ENCODE measurements around the gene RFTN1. TPM values are rescaled to one million over a fixed set of nuclear protein-coding genes. Genes with fewer than 3 reads are reported as not detected.

The RFTN1 gene
- total and polyA plus RNA-seq, 2 experiments from 2014 or later, result 3.3 to 7.2 TPM

GRCh38 chr3:16307832-16308531, 205.5 kb downstream of the RFTN1 start (continued):
- TF ChIP-seq CREB1 (CRISPR knock-in tag; IDR thresholded peaks at IDR 0.05; ENCODE audit: low read depth) (no peak), ZNF462 (CRISPR knock-in tag; IDR thresholded peaks at IDR 0.05) (no peak)

GRCh38 chr3:16305111-16305541, 208.4 kb downstream of the RFTN1 start:
- Histone ChIP-seq H3K9me2 (ENCODE audit: insufficient read depth) (no peaks in the 10 kb centered on the region), H3K4me3 (no peak overlapping the region), H3K79me2 (replicated peaks; ENCODE audit: insufficient read depth) (no peaks in the 10 kb centered on the region; the same call in 1 of the 2 replicates), H3K4me2 (no peak overlapping the region), H3K4me1 (ENCODE audit: insufficient read depth) (peaks cover 34% of the 10 kb centered on the region), H3F3A (replicated peaks; ENCODE audit: low read depth) (0 out of 2 replicates have a peak, but pooled peaks cover 2% of the 10 kb centered on the region), H2AFZ (no peak overlapping the region), H4K20me1 (replicated peaks; ENCODE audit: insufficient read depth) (no peaks in the 10 kb centered on the region), H3K36me3 (ENCODE audit: insufficient read depth) (peaks cover 6% of the 10 kb centered on the region; the same call in 1 of the 2 replicates), H3K27me3 (ENCODE audit: insufficient read depth) (no peaks in the 10 kb centered on the region), H3K27ac (ENCODE audit: low read depth) (no peak overlapping the region)
- no peak for ATAC-seq
- H3K9me3 Mint-ChIP-seq, result no peaks in the 10 kb centered on the region
- no peak overlapping the region for H3K27ac Mint-ChIP-seq
- peaks cover 1% of the 10 kb centered on the region for H3K27me3 Mint-ChIP-seq (ENCODE audit: insufficient read depth, low read depth, poor library complexity)
- H3K4me3 Mint-ChIP-seq, result no peak overlapping the region
- no peak for DNase-seq (ENCODE audit: low spot score)
- H3K4me1 Mint-ChIP-seq, result peaks cover 49% of the 10 kb centered on the region
- peaks cover 37% of the 10 kb centered on the region for H3K36me3 Mint-ChIP-seq (ENCODE audit: low read depth)
- TF ChIP-seq STAT1 (IDR thresholded peaks at IDR 0.05; ENCODE audit: unreplicated experiment) (no peak), POLR2AphosphoS5 (IDR thresholded peaks at IDR 0.05; ENCODE audit: low read depth) (no peak), CTCF (conservative IDR thresholded peaks at IDR 0.05; ENCODE audit: low read depth in 2 of 2) (no peak), ZNF331 (CRISPR knock-in tag; IDR thresholded peaks at IDR 0.05; ENCODE audit: low read depth) (no peak), ZNF114 (CRISPR knock-in tag; IDR thresholded peaks at IDR 0.05) (no peak), REST (IDR thresholded peaks at IDR 0.05; ENCODE audit: unreplicated experiment) (no peak), CREB1 (CRISPR knock-in tag; IDR thresholded peaks at IDR 0.05; ENCODE audit: low read depth) (no peak)

Data from GM23338 (cell line).